22Rv1 (cell line): ENCODE data around the gene NUDT17.

Experiments
- CTCF ChIP-seq: fragments of 450-650 bp; IDR thresholded peaks from 2 replicates; pipeline ENCODE4 v1.5.1; 2017; ENCODE audit warnings: mild to moderate bottlenecking
- ZFX ChIP-seq: fragments of 450-650 bp; IDR thresholded peaks from 2 replicates; pipeline ENCODE4 v1.6.1; 2017; ENCODE audit warnings: antibody characterized with exemption, borderline replicate concordance

DNA sequence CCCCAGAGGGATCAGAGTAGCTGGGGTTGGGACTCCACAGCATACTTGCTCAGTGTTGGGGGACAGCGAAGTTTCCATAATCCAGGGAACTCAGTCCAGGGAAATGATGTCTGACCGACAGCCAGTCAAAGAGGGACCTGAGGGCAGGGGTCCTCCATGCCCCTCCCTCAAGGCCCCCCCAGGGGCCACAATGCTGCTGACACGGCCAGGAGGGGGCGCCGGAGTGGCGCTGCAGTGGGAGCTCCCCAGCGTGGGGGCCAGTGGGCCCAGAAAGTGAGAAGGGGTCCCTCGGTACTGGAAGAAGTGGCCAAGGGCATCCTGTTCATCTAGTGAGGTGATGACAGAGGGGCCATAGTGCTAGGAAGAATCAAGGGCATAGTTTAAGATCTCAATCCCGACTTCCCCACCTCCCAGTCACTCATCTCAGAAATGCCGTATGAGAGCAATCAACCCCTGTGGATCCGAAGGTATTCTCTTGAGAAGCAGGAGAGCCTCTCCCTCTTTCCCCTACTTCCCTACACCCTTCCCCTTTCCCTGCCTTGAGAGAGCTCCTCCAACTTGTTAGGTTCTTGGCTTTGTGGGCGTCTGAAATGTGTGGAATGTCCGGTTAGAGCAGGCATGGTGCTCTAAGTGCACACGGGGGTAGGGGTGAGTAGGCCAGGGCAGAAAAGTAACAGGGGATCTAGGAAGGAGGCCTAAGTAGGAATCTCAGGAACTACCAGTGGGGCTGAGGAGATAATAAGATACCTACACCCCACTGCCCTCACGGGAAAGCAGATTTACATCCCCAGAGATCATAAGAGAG, 4.1 kb downstream of the NUDT17 start:
- TF ChIP-seq CTCF (peak; percentile 78), ZFX (no peak)
